Parathyroid adenoma (tissue), 2 donors: ENCODE data around the gene EP400.

Experiments used
- H2AFZ ChIP-seq: fragments of 300-600 bp; sonication (generic); one replicate; pipeline ENCODE4 v1.7.0; 2017; ENCODE audit warnings: antibody characterized with exemption, mild to moderate bottlenecking
- H3K27ac ChIP-seq: fragments of 300-600 bp; sonication (generic); one replicate; pipeline ENCODE4 v1.7.0; 2017
- H3K27me3 ChIP-seq: fragments of 300-600 bp; sonication (generic); one replicate; pipeline ENCODE4 v1.7.0; 2017; ENCODE audit warnings: low read length; ENCODE audit not compliant: control insufficient read depth, insufficient read depth
- H3K36me3 ChIP-seq: fragments of 300-600 bp; sonication (generic); one replicate; pipeline ENCODE4 v1.7.0; 2017; ENCODE audit warnings: low read length; ENCODE audit not compliant: control insufficient read depth, insufficient read depth
- H3K4me1 ChIP-seq: fragments of 300-600 bp; sonication (generic); one replicate; pipeline ENCODE4 v1.7.0; 2017; ENCODE audit warnings: control low read depth
- H3K4me2 ChIP-seq: fragments of 300-600 bp; sonication (generic); one replicate; pipeline ENCODE4 v1.7.0; 2017; ENCODE audit warnings: low read length
- H3K4me3 ChIP-seq: fragments of 300-600 bp; sonication (generic); one replicate; pipeline ENCODE4 v1.7.0; 2017; ENCODE audit warnings: low read depth, low read length
- H3K79me2 ChIP-seq: fragments of 300-600 bp; sonication (generic); one replicate; pipeline ENCODE4 v1.7.0; 2017; ENCODE audit warnings: control low read depth
- H3K9ac ChIP-seq: fragments of 300-600 bp; sonication (generic); one replicate; pipeline ENCODE4 v1.7.0; 2017; ENCODE audit warnings: mild to moderate bottlenecking
- H3K9me3 ChIP-seq: fragments of 300-600 bp; sonication (generic); one replicate; pipeline ENCODE4 v1.7.0; 2017; ENCODE audit warnings: low read length; ENCODE audit not compliant: control insufficient read depth
- TF ChIP-seq, protein P1 (sequence below): fragments of 300-600 bp; sonication (generic); IDR thresholded peaks from one replicate; pipeline ENCODE4 v1.7.0; 2017; ENCODE audit warnings: antibody characterized with exemption, mild to moderate bottlenecking
- donor health status: primary hyperparathyroidism.

Gene EP400

DNA sequence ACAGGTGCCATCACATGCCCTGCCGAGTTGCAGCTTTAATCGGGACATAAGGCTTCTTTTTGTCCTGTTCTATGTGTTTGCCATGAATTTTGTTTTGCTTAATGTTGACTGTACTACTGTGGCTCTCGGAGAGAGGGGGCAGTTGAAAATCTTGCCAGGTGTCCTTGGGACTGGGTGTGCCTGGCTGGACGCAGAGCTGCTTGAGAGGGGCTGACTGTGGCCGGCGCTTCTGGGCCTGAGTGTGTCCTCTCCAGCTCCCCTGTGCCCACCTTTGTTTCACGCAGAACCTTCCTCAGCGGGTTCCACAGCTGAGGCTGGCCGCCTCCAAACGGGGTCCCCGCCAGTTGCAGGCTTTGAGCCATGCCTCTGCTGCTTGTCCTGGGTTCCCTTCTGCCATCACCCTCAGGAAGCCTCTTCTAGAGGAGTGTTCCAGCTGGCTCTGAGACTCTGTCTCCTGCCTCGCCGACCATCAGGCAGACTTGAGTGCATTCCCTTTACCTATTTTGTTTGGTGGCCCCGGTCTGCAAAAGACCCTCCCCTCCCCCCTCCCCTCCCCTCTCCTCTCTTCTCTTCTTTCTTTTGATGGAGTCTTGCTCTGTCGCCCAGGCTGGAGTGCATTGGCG is 144.6 kb downstream of the EP400 start:
- no peak overlapping the region for H2AFZ ChIP-seq
- no peaks in the 10 kb centered on the region for H3K36me3 ChIP-seq
- no peak overlapping the region for H3K4me2 ChIP-seq
- H3K79me2 ChIP-seq: no peaks in the 10 kb centered on the region
- no peak overlapping the region for H3K4me3 ChIP-seq
- TF ChIP-seq, protein P1, sequence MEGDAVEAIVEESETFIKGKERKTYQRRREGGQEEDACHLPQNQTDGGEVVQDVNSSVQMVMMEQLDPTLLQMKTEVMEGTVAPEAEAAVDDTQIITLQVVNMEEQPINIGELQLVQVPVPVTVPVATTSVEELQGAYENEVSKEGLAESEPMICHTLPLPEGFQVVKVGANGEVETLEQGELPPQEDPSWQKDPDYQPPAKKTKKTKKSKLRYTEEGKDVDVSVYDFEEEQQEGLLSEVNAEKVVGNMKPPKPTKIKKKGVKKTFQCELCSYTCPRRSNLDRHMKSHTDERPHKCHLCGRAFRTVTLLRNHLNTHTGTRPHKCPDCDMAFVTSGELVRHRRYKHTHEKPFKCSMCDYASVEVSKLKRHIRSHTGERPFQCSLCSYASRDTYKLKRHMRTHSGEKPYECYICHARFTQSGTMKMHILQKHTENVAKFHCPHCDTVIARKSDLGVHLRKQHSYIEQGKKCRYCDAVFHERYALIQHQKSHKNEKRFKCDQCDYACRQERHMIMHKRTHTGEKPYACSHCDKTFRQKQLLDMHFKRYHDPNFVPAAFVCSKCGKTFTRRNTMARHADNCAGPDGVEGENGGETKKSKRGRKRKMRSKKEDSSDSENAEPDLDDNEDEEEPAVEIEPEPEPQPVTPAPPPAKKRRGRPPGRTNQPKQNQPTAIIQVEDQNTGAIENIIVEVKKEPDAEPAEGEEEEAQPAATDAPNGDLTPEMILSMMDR: no peak
- H3K9me3 ChIP-seq: no peaks in the 10 kb centered on the region
- no peaks in the 10 kb centered on the region for H3K4me1 ChIP-seq
- no peak overlapping the region for H3K27ac ChIP-seq
- H3K9ac ChIP-seq: no peak overlapping the region
- no peaks in the 10 kb centered on the region for H3K27me3 ChIP-seq

DNA sequence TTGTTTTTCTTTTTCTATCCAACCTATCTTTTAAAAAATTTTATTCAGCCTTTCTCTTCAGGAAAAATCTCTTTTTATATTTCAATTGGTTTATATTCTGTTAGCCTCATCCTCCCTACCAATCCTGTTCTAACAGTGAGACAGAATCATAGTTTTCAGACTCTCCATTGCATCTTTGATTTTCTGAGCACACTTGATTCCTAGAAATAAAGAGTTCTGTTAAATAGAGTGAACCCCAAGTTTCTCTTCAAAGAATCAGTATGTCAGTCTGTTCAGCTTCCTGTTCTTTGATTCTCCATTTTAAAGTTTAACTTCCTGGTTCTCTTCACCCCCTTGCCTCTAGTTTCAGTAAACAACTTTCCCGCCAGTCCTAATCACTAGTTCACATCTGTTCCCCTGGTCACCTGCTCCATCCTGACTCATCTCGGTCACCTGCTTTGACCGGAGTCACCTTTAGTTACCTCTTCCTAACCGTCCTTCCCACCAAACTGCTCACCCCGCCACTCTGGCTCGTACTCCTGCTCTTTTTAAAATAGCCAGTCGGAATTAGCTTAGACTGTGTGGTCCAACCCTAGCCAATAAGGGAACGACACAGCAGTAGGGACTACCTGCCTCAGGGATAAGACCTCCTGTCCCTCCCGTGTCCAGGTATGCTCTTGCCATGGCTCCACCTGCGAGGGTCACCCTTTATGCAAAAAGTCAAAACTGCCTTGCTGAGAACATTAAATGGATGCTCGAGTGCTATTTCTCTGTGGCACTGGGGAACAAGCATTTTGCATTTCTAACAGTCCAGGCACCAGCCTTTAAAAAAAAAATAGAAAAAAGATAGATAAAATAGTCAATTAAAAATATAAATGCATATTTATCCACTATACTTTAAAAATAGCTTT is 146.0 kb downstream of the EP400 start:
- no peaks in the 10 kb centered on the region for H3K79me2 ChIP-seq
- H3K27ac ChIP-seq: no peak overlapping the region
- H3K4me1 ChIP-seq: no peaks in the 10 kb centered on the region
- H3K27me3 ChIP-seq: no peaks in the 10 kb centered on the region
- H3K36me3 ChIP-seq: no peaks in the 10 kb centered on the region
- H2AFZ ChIP-seq: no peak overlapping the region
- no peak overlapping the region for H3K9ac ChIP-seq
- TF ChIP-seq, protein P1: no peak
- no peak overlapping the region for H3K4me3 ChIP-seq
- H3K4me2 ChIP-seq: no peak overlapping the region
- no peaks in the 10 kb centered on the region for H3K9me3 ChIP-seq

DNA sequence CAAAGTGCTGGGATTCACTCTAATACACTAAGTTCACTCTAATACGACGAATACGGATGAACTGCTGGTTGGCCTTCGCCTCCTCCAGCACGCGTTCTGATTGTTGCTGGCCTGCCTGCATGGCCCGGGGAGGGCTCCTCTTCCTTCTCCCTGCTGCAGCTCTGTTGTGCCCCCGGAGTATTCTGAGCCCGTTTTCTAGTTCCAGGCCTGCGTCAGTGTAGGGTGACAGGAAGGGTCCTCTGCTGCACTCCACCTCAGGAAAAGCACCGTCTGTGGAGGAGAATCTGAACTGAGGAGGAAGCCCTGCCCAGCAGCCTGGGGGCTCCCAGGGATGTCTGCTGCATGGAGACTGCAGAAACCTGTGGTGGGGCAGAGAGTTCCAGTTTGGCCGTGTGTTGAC is 150.0 kb downstream of the EP400 start:
- Histone ChIP-seq H3K79me2 (no peaks in the 10 kb centered on the region), H3K9me3 (no peaks in the 10 kb centered on the region), H3K4me1 (no peaks in the 10 kb centered on the region), H2AFZ (no peak overlapping the region), H3K27me3 (no peaks in the 10 kb centered on the region), H3K9ac (no peak overlapping the region), H3K36me3 (no peaks in the 10 kb centered on the region), H3K4me2 (no peak overlapping the region), H3K4me3 (no peak overlapping the region), H3K27ac (no peak overlapping the region)
- TF ChIP-seq, protein P1: no peak

DNA sequence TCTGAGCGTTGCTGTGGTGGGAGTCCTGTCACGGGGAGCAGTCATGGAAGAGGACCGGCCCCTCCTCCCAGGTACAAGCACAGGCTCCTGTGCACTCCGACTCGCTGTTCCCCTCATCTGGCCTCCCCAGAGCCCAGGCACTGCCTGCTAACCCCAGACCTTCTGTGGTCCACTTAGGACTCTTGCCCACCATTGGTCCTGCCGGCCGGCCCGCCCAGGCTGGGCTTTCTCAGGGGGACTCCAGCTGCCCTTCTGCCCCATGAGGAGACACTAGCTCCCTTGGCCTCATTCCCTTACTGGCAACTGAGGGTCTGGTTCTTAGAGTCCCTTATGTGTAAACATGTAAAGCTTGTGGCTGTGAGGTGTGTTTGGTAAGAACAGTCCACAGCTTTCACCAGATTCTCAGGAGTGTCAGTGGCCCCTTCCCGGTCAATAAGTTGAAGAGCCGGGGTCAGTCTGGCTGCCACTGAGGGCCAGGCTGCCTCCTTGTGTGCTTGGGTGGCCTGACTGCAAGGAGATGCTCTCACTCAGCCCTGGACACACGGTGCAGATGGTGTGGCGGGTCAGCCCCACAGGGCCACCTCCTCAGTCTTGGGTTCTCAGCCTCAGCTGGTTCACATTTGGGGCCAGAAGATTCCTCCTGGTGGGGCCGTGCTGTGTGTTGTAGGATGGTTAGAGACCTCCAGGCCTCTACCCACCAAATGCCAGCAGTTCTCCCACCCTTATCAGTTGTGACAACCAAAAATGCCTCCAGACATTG is 150.7 kb downstream of the EP400 start:
- Histone ChIP-seq H3K36me3 (no peaks in the 10 kb centered on the region), H3K4me1 (no peaks in the 10 kb centered on the region), H3K27me3 (no peaks in the 10 kb centered on the region), H3K9ac (no peak overlapping the region), H2AFZ (no peak overlapping the region), H3K4me3 (no peak overlapping the region), H3K4me2 (no peak overlapping the region), H3K9me3 (no peaks in the 10 kb centered on the region), H3K79me2 (no peaks in the 10 kb centered on the region), H3K27ac (no peak overlapping the region)
- TF ChIP-seq, protein P1: no peak
